COLO668 (cell line): Measurements from ENCODE around the gene GYS1.
A peak's percentile ranks its signal among the peaks of the same experiment; 100 is the strongest.
"Not testable (repeated sequence)": the region's sequence is repeated elsewhere in the genome, so short reads cannot be mapped to it uniquely, and the experiment has no call there.

Source experiments
- DNase-seq: peaks from one replicate; lab custom pipeline; 2025; ENCODE audit not compliant: unreplicated experiment; lab: John Stamatoyannopoulos, UW

Gene GYS1

DNA sequence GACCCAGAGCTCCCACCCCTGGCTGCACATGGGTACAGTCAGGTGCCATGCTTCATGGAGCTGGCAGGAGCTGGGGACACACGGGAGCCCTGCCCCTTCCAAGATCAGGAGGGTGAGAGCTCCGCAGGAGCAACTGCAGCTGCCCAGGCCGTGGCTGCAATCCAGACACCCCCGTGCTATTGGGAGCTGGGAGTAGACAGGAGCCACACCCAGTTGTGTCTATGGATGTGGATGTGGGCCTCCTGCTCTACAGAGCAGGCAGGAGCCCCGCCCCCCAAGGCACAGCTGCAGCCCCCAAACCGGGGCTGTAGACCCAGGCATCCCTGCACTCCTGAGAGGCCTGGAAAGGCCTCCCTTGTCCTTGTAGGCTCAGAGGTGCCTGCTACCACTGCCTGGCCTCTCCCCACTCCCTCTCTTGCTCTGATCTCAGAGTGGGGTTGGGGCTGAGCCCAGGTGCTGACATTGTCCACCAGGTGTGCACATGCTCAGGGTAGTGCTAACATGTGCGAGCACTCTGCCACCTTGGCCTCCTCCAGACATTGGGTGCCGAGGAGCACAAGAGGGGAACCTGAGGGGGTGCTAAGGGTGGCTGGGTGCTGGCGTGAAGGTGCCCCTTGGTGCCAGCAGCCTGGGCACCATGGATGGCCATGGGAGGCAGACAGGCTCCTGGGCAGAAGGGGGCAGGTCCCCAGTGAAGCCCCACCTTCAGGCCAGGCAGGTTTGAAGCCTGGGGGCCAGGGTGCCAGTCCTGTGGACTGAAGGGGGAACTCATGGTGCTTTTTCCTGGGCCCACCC lies 46.4 kb downstream of the GYS1 start:
- DNase-seq: no peak

DNA sequence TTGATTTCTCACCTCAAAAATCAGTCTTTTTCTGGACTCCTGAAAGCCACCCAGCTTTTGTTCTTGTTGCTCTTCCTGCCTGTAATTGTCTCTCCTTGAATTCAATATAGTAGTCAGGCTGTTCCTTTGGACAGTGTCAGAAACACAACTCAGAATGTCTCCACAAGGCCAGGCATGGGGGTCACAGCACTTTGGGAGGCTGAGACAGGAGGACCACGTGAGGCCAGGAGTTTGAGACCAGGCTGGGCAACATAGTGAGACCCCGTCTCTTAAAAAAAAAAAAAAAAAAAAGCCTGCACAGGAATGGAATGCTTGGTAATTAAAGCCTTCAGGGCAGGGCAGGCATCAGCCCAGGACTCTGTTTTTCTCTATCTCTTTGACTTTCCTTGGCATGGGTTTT lies 47.3 kb downstream of the GYS1 start:
- no peak for DNase-seq

DNA sequence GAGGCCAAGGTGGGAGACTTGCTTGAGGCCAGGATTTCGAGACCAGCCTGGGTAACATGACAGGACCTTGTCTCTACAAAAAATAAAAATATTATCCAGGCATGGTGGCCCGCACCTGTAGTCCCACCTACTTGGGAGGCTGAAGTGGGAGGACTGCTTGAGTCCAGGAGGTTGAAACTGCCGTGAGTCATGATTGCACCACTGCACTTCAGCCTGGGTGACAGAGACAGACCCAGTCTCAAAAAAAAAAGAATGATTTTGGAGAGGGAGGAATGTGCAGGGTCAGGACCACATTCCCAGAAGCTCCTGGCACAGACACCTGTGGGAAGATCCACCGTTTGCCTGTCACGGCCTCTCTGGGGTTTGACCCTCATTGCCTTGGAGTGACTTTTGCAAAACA lies 47.7 kb downstream of the GYS1 start:
- DNase-seq: no peak

DNA sequence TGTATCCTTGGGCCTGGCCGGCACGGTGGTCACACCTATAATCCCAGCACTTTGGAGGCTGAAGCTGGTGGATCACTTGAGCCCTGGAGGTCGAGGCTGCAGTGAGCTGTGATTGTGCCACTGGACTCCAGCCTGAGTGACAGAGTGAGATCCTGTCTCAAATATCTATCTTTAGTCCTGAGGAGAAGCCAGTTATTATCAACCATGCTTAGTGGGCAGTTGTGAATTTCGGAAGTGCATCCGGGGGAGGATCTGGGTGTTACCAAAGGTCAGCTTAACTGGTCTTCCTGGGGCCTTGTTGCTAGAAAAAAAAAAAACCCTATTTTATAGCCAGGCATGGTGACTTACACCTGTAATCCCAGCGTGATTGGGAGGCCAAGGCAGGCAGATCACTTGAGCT lies 50.0 kb downstream of the GYS1 start:
- no peak for DNase-seq

DNA sequence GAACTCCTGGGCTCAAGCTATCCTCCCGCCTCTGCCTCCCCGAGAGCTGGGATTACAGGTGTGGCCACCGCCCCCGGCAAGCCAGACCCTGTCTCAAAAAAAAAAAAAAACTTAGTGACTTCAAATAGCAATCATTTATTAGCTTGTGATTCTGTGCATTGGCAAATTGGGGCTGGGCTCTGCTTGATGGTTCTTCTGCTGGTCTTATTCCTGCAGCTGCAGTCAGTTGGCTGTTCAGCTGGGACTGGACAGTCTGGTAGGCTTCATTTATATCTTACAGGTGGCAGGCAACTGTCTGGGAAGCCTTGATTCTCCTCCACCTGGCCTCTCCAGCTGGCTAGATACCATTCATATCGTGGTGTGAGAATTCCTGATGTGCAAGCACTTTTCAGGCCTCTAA lies 52.2 kb downstream of the GYS1 start:
- no peak for DNase-seq

DNA sequence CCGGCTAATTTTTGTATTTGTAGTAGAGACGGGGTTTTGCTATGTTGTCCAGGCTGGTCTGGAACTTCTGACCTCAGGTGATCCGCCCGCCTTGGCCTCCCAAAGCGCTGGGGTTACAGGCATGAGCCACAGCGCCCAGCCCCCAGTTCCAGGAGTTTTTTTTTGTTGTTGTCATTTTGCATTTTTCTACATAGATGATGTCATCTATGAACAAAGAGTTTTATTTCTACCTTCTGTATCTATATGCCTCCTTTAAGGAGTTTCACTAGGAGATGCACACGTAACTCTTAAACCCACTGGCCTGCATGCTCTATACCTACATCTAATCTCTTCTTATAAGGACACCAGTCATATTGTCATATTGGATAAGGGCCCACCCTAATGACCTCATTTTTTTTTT lies 54.9 kb downstream of the GYS1 start:
- DNase-seq: no peak

DNA sequence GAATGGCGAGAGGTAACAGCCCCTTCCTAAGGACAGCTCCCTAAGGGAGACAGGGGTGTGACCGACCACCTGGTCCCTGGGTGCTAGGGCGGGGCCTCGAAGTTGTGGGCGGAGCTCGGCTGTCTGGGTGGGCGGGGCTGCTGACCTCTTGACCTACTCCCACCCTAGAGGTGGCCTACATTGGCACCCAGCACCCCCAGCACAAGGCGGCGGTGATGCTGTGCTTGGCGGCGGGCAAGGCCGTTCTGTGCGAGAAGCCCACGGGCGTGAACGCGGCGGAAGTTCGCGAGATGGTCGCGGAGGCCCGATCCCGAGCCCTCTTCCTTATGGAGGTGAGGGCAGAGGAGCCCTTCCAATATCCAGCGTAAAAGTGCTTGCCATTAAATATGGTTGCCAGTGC lies 57.2 kb downstream of the GYS1 start:
- DNase-seq: no peak

DNA sequence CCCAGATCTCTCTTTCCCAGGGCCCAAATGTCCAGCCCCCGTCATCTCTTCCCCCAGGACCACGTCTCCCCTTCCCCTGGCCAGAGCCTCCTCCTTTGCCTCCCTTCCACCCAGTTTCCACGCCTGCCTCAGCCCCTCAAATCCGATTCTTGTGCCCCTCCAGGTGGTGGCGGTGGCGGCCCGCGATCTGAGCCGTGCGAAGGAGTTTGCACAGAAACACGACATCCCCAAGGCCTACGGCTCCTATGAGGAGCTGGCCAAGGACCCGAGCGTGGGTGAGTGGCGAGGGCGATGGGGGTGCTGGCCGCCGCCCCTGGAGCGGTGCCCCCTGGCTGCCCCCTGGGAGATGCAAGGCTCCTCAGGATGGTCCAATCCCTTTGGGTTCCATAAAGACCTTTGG lies 58.3 kb downstream of the GYS1 start:
- no peak for DNase-seq

DNA sequence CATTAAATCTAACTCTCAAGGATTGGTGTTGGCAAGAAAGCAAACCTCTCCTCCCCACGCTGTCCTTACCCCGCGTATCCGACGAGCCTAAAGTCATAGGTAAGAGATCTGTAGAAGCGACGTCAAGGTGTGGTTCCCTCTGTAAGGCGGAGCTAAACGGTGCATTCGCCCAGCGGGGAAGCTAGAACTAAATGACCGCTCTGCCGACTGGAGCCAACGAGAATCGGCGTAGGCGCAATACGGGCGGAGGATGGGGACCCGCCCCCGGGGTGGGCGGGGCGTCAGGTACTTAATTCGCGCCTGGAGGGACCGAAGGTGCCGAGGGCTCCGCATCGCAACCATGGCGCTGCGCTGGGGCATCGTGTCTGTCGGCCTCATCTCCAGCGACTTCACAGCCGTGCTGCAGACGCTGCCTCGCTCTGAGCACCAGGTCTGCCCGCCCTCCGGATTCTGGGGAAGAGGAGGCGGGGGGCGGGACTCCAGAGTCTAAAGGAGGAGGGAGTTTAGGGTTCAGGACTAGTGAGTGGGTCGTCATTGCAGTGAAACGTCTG lies 59.7 kb downstream of the GYS1 start, which contains the start of gene DHDH:
TSS of gene DHDH (plus strand) at position 318 of the 551 bp plus-strand sequence. CDS start at position 341, 23 bp downstream.
- peak; percentile 91 for DNase-seq

DNA sequence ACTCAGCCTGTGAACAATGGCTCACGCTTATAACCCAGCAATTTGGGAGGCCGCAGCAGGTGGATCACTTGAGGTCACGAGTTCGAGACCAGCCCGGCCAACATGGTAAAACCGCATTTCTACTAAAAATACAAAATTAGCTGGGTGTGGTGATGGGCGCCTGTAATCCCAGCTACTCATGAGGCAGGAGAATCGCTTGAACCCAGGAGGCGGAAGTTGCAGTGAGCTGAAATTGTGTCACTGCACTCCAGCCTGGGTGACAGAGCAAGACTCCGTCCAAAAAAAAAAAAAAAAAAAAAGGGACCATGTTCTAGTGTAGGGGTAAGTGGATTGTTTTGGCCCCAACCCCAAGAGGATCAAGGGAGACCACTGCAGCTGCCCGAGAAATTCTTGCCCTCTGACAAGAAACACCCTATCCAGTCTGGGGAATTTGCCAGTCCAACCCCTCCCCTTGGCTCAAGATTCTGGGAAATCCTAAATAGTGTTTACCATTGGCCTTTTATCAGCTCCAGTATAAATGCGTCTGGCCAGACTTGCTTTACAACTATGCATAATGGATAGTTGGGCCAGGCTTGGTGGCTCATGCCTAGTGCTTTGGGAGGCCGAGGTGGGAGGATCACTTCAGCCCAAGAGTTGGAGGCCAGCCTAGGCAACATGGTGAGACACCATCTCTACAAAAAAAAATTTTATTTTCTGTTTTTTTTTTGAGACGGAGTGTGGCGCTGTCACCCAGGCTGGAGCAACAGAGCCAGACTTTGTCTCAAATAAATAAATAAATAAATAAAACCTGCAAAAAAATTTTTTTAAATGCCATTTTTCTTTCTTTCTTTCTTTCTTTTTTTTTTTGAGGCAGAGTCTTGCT lies 64.7 kb downstream of the GYS1 start:
- no peak for DNase-seq

DNA sequence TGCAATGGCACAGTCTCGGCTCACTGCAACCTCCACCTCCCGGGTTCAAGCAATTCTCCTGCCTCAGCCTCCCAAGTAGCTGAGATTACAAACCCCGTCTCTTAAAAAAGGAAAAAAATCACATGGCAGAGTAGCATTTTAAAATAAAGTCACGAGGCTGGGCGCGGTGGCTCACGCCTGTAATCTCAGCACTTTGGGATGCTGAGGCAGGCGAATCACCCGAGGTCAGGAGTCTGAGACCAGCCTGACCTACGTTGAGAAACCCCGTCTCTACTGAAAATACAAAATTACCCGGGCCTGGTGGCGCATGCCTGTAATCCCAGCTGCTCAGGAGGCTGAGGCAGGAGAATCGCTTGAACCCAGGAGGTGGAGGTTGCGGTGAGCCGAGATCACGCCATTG lies 65.4 kb downstream of the GYS1 start:
- not testable (repeated sequence) for DNase-seq

DNA sequence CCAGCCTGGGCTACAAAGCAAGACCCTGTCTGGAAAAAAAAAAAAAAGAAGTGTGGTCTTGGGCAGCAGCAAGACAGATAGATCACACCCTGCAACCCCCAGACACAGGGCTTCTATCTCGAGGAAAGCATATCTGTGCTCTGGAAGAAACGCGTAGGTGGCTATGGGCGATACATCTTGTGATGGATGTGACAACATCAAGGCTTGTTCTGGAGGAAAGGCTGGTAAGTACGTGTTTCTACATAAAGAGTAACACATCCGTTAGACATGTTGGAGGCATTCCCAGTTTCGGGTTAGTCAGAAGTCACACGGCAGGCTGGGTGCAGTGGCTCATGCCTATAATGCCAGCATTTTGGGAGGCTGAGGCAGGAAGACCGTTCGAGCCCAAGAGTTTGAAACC lies 66.2 kb downstream of the GYS1 start:
- DNase-seq: no peak

DNA sequence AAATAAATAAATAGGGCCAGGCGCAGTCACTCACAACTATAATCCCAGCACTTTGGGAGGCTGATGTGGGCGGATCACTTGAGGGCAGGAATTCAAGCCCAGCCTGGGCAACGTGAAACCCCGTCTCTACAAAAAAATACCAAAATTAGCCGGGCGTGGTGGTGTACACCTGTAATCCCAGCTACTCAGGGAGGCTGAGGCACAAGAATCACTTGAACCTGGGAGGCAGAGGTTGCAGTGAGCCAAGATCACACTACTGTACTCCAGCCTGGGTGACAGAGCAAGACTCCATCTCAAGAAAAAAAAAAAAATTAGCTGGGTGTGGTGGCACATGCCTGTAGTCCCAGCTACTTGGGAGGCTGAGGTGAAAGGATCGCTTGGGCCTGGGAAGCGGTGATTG lies 67.2 kb downstream of the GYS1 start:
- DNase-seq: not testable (repeated sequence)

DNA sequence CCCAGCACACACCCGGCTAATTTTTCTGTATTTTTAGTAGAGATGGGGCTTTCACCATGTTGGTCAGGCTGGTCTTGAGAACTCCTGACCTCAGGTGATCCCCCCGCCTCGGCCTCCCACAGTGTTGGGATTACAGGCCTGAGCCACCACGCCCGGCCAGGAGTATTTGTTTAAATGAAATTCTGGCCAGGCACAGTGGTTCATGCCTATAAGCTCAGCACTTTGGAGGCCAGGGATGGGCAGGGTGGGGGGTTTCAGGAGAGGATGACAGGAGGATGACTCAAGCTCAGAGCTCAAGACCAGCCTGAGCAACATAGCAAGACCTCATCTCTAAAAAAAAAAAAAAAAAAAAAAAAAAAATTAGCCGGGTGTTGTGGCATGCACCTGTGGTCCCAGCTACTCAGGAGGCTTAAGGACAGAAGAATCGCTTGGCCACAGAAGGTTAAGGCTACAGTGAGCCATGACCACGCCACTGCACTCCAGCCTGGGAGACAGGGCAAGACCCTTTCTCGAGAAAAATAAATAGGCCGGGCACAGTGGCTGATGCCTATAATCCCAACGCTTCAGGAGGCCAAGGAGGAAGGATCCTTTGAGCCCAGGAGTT lies 67.8 kb downstream of the GYS1 start:
- no peak for DNase-seq

DNA sequence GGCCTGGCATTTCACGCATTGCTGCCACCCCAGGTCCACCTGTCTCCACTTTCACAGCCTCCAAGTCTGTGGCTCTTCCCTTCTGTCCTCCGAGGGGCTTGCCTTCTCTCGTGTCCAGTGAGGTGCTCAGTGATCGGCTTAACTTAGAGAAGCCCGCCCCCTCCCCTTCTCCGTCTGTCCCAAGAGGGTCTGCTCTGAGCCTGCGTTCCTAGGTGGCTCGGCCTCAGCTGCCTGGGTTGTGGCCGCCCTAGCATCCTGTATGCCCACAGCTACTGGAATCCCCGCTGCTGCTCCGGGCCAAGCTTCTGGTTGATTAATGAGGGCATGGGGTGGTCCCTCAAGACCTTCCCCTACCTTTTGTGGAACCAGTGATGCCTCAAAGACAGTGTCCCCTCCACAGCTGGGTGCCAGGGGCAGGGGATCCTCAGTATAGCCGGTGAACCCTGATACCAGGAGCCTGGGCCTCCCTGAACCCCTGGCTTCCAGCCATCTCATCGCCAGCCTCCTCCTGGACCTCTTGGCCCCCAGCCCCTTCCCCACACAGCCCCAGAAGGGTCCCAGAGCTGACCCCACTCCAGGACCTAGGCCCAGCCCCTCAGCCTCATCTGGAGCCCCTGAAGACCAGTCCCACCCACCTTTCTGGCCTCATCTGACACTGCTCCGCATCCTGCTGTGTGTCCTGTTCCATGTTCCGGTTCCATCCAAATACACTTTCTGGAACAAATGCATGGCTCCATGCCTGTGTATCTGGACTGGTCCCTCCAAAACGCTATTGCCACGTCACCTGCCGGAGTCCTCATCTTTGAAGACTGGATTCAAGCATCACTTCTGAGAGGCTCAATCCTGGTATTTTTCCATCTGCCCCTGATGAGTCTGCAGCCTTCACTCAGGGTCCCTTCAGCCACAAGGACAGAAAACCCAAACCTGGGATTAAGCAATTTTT lies 70.3 kb downstream of the GYS1 start:
- DNase-seq: no peak

DNA sequence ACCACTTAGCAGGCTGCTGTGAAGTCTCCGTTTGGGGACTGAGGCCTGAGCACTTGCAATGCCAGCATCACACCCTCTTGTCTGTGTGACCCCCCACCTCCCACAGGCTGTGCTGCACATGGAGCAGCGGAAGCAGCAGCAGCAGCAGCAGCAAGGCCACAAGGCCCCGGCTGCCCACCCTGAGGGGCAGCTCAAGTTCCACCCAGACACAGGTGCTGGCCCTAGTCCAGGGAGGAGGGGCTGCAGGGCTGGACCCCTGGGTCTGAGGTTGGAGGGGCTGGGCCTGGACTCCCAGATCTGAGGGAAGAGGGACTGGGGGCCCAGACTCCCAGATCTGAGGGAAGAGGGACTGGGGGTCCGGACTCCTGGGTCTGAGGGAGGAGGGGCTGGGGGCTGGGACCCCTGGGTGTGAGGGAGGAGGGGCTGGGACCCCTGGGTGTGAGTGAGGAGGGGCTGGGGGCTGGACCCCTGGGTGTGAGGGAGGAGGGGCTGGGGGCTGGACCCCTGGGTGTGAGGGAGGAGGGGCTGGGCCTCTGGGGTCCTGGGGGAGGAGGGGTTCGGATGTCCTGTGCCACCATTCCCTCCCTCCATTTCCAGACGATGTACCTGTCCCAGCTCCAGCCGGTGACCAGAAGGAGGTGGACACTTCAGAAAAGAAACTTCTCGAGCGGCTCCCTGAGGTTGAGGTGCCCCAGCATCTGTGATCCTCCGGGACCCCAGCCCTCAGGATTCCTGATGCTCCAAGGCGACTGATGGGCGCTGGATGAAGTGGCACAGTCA lies 71.2 kb downstream of the GYS1 start:
- DNase-seq: no peak

DNA sequence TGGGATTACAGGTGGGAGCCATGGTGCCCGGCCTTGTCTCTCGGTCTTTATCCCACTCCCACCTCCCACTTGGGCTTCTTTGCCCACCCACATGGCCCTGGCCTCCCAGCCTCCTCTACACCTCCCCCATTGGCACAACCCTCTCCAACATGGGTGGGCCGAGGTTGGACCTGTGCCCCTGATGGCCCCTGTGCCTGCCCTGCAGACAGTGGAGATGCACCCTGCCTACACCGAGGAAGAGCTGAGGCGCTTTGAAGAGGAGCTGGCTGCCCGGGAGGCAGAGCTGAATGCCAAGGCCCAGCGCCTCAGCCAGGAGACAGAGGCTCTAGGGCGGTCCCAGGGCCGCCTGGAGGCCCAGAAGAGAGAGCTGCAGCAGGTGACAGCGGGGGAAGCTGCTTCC lies 72.2 kb downstream of the GYS1 start:
- no peak for DNase-seq

DNA sequence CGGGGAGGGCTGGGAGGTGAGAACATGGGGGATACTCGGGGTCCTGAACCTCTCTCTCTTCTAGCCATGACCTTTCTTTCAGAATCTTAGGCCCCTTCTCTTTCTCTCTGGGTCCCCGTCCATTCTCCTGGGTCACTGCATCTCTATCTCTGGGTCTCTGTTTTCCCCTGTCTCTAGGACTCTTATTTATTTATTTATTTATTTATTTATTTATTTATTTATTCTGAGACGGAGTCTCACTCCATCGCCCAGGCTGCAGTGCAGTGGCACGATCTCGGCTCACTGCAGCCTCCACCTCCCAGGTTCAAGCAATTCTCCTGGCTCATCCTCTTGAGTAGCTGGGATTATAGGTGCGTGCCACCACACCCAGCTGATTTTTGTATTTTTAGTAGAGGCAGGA lies 73.8 kb downstream of the GYS1 start:
- DNase-seq: not testable (repeated sequence)

DNA sequence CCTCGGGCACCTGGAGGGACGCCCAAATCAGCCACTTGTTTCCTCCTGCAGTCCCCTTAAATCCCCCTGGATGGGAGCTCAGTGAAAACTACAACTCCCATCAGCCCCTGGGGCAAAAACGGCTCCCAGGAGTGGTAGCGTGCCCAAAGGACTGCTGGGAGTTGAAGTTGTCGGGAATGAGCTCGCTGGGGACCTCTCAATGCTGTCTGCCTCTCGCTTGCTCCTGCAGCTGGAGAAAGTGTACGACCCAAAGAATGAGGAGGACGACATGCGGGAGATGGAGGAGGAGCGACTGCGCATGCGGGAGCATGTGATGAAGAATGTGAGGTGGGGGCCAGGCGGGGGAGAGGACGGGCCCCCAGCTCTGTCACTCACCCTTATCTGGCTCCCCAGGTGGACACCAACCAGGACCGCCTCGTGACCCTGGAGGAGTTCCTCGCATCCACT lies 74.3 kb downstream of the GYS1 start:
- peak; percentile 22 for DNase-seq
